Activated CD4-positive, alpha-beta T cell treated with anti-CD3 and anti-CD28 coated beads, Interleukin-2, amount 50 U/mL, for 16 hours (primary cell): ENCODE results near the gene HRH2.

Source experiments
- DNase-seq: peaks from one replicate; pipeline ENCODE4 v3.0.0-alpha.2; 2020

HRH2 gene

GRCh38 chr5:175679411-175679810 is 21.5 kb downstream of the HRH2 start:
- no peak for DNase-seq

GRCh38 chr5:175680020-175680419 is 22.1 kb downstream of the HRH2 start:
- no peak for DNase-seq

GRCh38 chr5:175680463-175680862 is 22.6 kb downstream of the HRH2 start:
- no peak for DNase-seq

GRCh38 chr5:175681045-175681967 is 23.4 kb downstream of the HRH2 start:
- DNase-seq: no peak

GRCh38 chr5:175681968-175682340 is 24.1 kb downstream of the HRH2 start:
- DNase-seq: no peak

- DNase-seq: no peak
Observed at GRCh38 chr5:175682664-175683063, 24.8 kb downstream of the HRH2 start.

- no peak for DNase-seq
Observed at GRCh38 chr5:175683231-175683630, 25.4 kb downstream of the HRH2 start.

- no peak for DNase-seq
Observed at GRCh38 chr5:175683921-175684320, 26.1 kb downstream of the HRH2 start.

GRCh38 chr5:175684931-175685330 is 27.1 kb downstream of the HRH2 start:
- DNase-seq: no peak

GRCh38 chr5:175685701-175686350 is 28.0 kb downstream of the HRH2 start:
- DNase-seq: no peak

GRCh38 chr5:175686396-175686795 is 28.5 kb downstream of the HRH2 start:
- DNase-seq: no peak

GRCh38 chr5:175686826-175687225 is 29.0 kb downstream of the HRH2 start:
- DNase-seq: no peak

GRCh38 chr5:175687231-175687701 is 29.4 kb downstream of the HRH2 start:
- no peak for DNase-seq

GRCh38 chr5:175688352-175689146 is 30.7 kb downstream of the HRH2 start:
- DNase-seq: no peak

- DNase-seq: no peak
Observed at GRCh38 chr5:175689147-175689991, 31.5 kb downstream of the HRH2 start.

GRCh38 chr5:175690025-175690424 is 32.2 kb downstream of the HRH2 start:
- no peak for DNase-seq

GRCh38 chr5:175690586-175690985 is 32.7 kb downstream of the HRH2 start:
- DNase-seq: no peak

- DNase-seq: no peak
Observed at GRCh38 chr5:175691761-175692160, 33.9 kb downstream of the HRH2 start.

- no peak for DNase-seq
Observed at GRCh38 chr5:175692235-175692995, 34.5 kb downstream of the HRH2 start.

- no peak for DNase-seq
Observed at GRCh38 chr5:175692996-175693710, 35.3 kb downstream of the HRH2 start.

- no peak for DNase-seq
Observed at GRCh38 chr5:175693741-175694140, 35.9 kb downstream of the HRH2 start.
